Measurements from ENCODE around the gene ZNF175. TPM values are rescaled to one million over a fixed set of nuclear protein-coding genes. Genes with fewer than 3 reads are reported as not detected.

Gene ZNF175
- polyA plus RNA-seq, 1 of the 3 experiments (the other 2 are of a cell fraction): 3.1 TPM

- peak; percentile 98 for TF ChIP-seq NRF1 (IDR thresholded peaks at IDR 0.05; ENCODE audit: low read depth, low read length)
- TF ChIP-seq NFIC (IDR thresholded peaks at IDR 0.05; ENCODE audit: borderline replicate concordance): no peak
- peak; percentile 75; the same call in 1 of the 2 replicates for TF ChIP-seq SIN3A (IDR thresholded peaks at IDR 0.05; ENCODE audit: borderline replicate concordance, low read depth, low read length)
- TF ChIP-seq, protein P1, sequence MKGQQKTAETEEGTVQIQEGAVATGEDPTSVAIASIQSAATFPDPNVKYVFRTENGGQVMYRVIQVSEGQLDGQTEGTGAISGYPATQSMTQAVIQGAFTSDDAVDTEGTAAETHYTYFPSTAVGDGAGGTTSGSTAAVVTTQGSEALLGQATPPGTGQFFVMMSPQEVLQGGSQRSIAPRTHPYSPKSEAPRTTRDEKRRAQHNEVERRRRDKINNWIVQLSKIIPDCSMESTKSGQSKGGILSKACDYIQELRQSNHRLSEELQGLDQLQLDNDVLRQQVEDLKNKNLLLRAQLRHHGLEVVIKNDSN (IDR thresholded peaks at IDR 0.05; ENCODE audit: borderline replicate concordance, low read depth): no peak
- no peak for TF ChIP-seq TEAD4 (IDR thresholded peaks at IDR 0.05; ENCODE audit: borderline replicate concordance, insufficient read depth)
- no peak for TF ChIP-seq SMC3 (IDR thresholded peaks at IDR 0.05; ENCODE audit: low read depth, low read length)
- no peak for TF ChIP-seq RFX5 (IDR thresholded peaks at IDR 0.05; ENCODE audit: low read length)
These were observed 23.1 kb downstream of the ZNF175 start (continued) for GRCh38 chr19:51593969-51594773.

- Histone ChIP-seq H3K27ac (ENCODE audit: low read depth in 2 of 2, low read length in 1 of 2) (peak overlapping the region in 1 of 2 experiments; percentile 62; a peak in 1 of 4 replicates), H4K20me1 (ENCODE audit: insufficient read depth) (no peaks in the 10 kb centered on the region), H3K36me3 (replicated peaks in 1 of 2; ENCODE audit: control insufficient read depth in 1 of 2, insufficient read depth in 2 of 2, low read length in 1 of 2) (peaks cover 0 to 3% of the 10 kb centered on the region in 2 experiments), H3K4me3 (ENCODE audit: low read depth in 2 of 2, low read length in 1 of 2) (peak overlapping the region; percentile 79 to 82), H2AFZ (ENCODE audit: low read depth) (peak overlapping the region; percentile 97), H3F3A (replicated peaks; ENCODE audit: insufficient read depth) (no peaks in the 10 kb centered on the region), H3K9ac (peak overlapping the region; percentile 57), H3K9me3 (no peaks in the 10 kb centered on the region), H3K27me3 (ENCODE audit: insufficient read depth) (no peaks in the 10 kb centered on the region), H3K79me2 (ENCODE audit: insufficient read depth) (no peaks in the 10 kb centered on the region), H3K4me2 (peak overlapping the region; percentile 93), H3K9me2 (no peaks in the 10 kb centered on the region), H3K4me1 (ENCODE audit: control insufficient read depth in 1 of 2, insufficient read depth in 2 of 2, low read depth in 1 of 2, low read length in 1 of 2) (peaks cover 0 to 20% of the 10 kb centered on the region in 2 experiments; a peak in 1 of 4 replicates)
- TF ChIP-seq YY1 (IDR thresholded peaks at IDR 0.05; ENCODE audit: low read depth): 0 out of 2 replicates have a peak, but pooled peaks have one; percentile 53
- no peak for TF ChIP-seq FOXJ3 (CRISPR knock-in tag; IDR thresholded peaks at IDR 0.05)
- ChIA-PET POLR2A (interaction anchor here (1.6 kb wide), 1 partner anchor 24 kb away, joined by 6 read pairs; the partner anchor contains the start of gene ZNF175), CTCF (interaction anchor here (0.9 to 1.4 kb wide), 2 partner anchors 66 to 122 kb away, joined by 3 to 4 read pairs; no protein-coding TSS in a partner anchor)
- DNase-seq: no peak
- WGBS (ENCODE audit: low lambda C conversion rate): 3% methylated on average over 6 of the region's 6 CpGs
These were observed 23.7 kb downstream of the ZNF175 start for GRCh38 chr19:51594774-51595109.

- H4K20me1 ChIP-seq (ENCODE audit: insufficient read depth): no peaks in the 10 kb centered on the region
- peak overlapping the region; percentile 79 to 82 for H3K4me3 ChIP-seq (ENCODE audit: low read depth in 2 of 2, low read length in 1 of 2)
- H3K27me3 ChIP-seq (ENCODE audit: insufficient read depth): no peaks in the 10 kb centered on the region
- H3K79me2 ChIP-seq (ENCODE audit: insufficient read depth): no peaks in the 10 kb centered on the region
- peak overlapping the region; percentile 93 for H3K4me2 ChIP-seq
- H3K9me2 ChIP-seq: no peaks in the 10 kb centered on the region
- 0 out of 2 replicates have a peak overlapping the region, but pooled peaks have one; percentile 97 for H2AFZ ChIP-seq (ENCODE audit: low read depth)
- H3K9me3 ChIP-seq: no peaks in the 10 kb centered on the region
- peaks cover 0 to 20% of the 10 kb centered on the region in 2 experiments; a peak in 1 of 4 replicates for H3K4me1 ChIP-seq (ENCODE audit: control insufficient read depth in 1 of 2, insufficient read depth in 2 of 2, low read depth in 1 of 2, low read length in 1 of 2)
- no peak overlapping the region for H3K27ac ChIP-seq (ENCODE audit: low read depth in 2 of 2, low read length in 1 of 2)
- CTCF ChIA-PET: interaction anchor here (1.4 kb wide), 1 partner anchor 123 kb away, joined by 3 read pairs; no protein-coding TSS in a partner anchor
- no peaks in the 10 kb centered on the region for H3F3A ChIP-seq (replicated peaks; ENCODE audit: insufficient read depth)
- H3K9ac ChIP-seq: no peak overlapping the region
- WGBS (ENCODE audit: low lambda C conversion rate): 61% methylated on average over 8 of the region's 8 CpGs
- POLR2A ChIA-PET: no interaction called here
- DNase-seq: no peak
- peaks cover 0 to 3% of the 10 kb centered on the region in 2 experiments for H3K36me3 ChIP-seq (replicated peaks in 1 of 2; ENCODE audit: control insufficient read depth in 1 of 2, insufficient read depth in 2 of 2, low read length in 1 of 2)
- TF ChIP-seq RCOR1 (IDR thresholded peaks at IDR 0.05; ENCODE audit: low read length) (no peak), RFX5 (IDR thresholded peaks at IDR 0.05; ENCODE audit: low read length) (no peak), TAF1 (IDR thresholded peaks at IDR 0.05; ENCODE audit: borderline replicate concordance, low read depth, low read length) (no peak), FOXM1 (IDR thresholded peaks at IDR 0.05; ENCODE audit: low read depth) (no peak), EP300 (IDR thresholded peaks at IDR 0.05; ENCODE audit: borderline replicate concordance in 1 of 2, low read depth in 1 of 2, low read length in 1 of 2) (no peak), RAD21 (IDR thresholded peaks at IDR 0.05; ENCODE audit: low read length) (no peak), NFIC (IDR thresholded peaks at IDR 0.05; ENCODE audit: borderline replicate concordance) (no peak), TEAD4 (IDR thresholded peaks at IDR 0.05; ENCODE audit: borderline replicate concordance, insufficient read depth) (no peak), YY1 (IDR thresholded peaks at IDR 0.05; ENCODE audit: low read depth) (no peak), MEF2A (IDR thresholded peaks at IDR 0.05; ENCODE audit: borderline replicate concordance, low read depth) (no peak), CTCF (IDR thresholded peaks at IDR 0.05) (no peak)
- TF ChIP-seq, protein P2, sequence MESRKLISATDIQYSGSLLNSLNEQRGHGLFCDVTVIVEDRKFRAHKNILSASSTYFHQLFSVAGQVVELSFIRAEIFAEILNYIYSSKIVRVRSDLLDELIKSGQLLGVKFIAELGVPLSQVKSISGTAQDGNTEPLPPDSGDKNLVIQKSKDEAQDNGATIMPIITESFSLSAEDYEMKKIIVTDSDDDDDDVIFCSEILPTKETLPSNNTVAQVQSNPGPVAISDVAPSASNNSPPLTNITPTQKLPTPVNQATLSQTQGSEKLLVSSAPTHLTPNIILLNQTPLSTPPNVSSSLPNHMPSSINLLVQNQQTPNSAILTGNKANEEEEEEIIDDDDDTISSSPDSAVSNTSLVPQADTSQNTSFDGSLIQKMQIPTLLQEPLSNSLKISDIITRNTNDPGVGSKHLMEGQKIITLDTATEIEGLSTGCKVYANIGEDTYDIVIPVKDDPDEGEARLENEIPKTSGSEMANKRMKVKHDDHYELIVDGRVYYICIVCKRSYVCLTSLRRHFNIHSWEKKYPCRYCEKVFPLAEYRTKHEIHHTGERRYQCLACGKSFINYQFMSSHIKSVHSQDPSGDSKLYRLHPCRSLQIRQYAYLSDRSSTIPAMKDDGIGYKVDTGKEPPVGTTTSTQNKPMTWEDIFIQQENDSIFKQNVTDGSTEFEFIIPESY (IDR thresholded peaks at IDR 0.05; ENCODE audit: borderline replicate concordance, low read depth): no peak
These were observed 24.4 kb downstream of the ZNF175 start for GRCh38 chr19:51595190-51596175.

Data from SK-N-SH (cell line).